RWPE2 (cell line): ENCODE results near the gene FBXW4.
A peak's percentile ranks its signal among the peaks of the same experiment; 100 is the strongest.

Experiments used
- ATAC-seq: fragments of 200-7000 bp; cut with Tn5 transposase; 3 replicates; pipeline ENCODE4 v1.9.1; 2021; ENCODE audit warnings: low read depth
- DNase-seq: peaks from one replicate; pipeline ENCODE4 v3.0.0-alpha.2; 2020; ENCODE audit warnings: low spot score
- H3K27ac ChIP-seq: fragments of 450-650 bp; 2 replicates; pipeline ENCODE4 v1.5.1; 2017; ENCODE audit warnings: mild to moderate bottlenecking; ENCODE audit not compliant: poor library complexity, severe bottlenecking
- H3K27me3 ChIP-seq: fragments of 250-450 bp; sonication (Bioruptor Pico); 2 replicates; pipeline ENCODE4 v1.5.1; 2021; ENCODE audit warnings: mild to moderate bottlenecking, moderate library complexity; ENCODE audit not compliant: insufficient read depth, poor library complexity, severe bottlenecking
- H3K36me3 ChIP-seq: fragments of 250-450 bp; sonication (Bioruptor Pico); 2 replicates; pipeline ENCODE4 v1.5.1; 2020; ENCODE audit warnings: low read depth, mild to moderate bottlenecking, moderate library complexity
- H3K4me1 ChIP-seq: fragments of 250-450 bp; sonication (Bioruptor Pico); 2 replicates; pipeline ENCODE4 v1.5.1; 2021; ENCODE audit warnings: mild to moderate bottlenecking, moderate library complexity; ENCODE audit not compliant: insufficient read depth, poor library complexity, severe bottlenecking
- H3K4me3 ChIP-seq: fragments of 250-450 bp; sonication (Bioruptor Pico); 2 replicates; pipeline ENCODE4 v1.5.1; 2021; ENCODE audit warnings: mild to moderate bottlenecking, moderate library complexity; ENCODE audit not compliant: severe bottlenecking
- H3K9me3 ChIP-seq: fragments of 250-450 bp; sonication (Bioruptor Pico); 2 replicates; pipeline ENCODE4 v1.5.1; 2021; ENCODE audit warnings: mild to moderate bottlenecking, moderate library complexity; ENCODE audit not compliant: severe bottlenecking
- CTCF ChIP-seq: fragments of 450-650 bp; IDR thresholded peaks from one replicate; pipeline ENCODE4 v1.5.1; 2017; ENCODE audit warnings: mild to moderate bottlenecking, moderate library complexity; ENCODE audit not compliant: poor library complexity, severe bottlenecking

The FBXW4 gene

DNA sequence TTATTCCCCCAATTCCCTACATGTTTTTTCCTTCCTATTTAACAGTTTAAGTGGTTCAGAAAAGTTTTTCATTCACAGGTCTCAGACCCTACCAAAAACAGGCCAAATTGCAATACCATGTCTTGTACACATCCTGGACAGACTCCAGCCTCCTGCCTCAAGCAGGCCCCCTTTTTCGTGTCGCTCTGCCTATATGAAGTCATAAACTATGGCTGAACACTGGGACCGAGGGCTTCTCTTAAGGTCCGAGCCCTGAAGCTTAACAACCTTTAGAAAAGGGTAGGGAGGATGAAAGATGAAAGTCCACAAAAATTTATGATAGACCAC lies 1.4 kb downstream of the FBXW4 start:
- no peak for TF ChIP-seq CTCF
- H3K4me1 ChIP-seq: peaks cover 7% of the 10 kb centered on the region

GRCh38 chr10:101691081-101691480 lies 3.9 kb downstream of the FBXW4 start:
- no peaks in the 10 kb centered on the region for H3K9me3 ChIP-seq
- ATAC-seq (no peak), DNase-seq (no peak)
- H3K36me3 ChIP-seq: peaks cover 10% of the 10 kb centered on the region; the same call in 1 of the 2 replicates
- no peak overlapping the region for H3K4me3 ChIP-seq
- no peak for TF ChIP-seq CTCF
- no peaks in the 10 kb centered on the region for H3K27me3 ChIP-seq
- peaks cover 7% of the 10 kb centered on the region for H3K4me1 ChIP-seq
- H3K27ac ChIP-seq: no peak overlapping the region

More for the DNA sequence above, 1.4 kb downstream of the FBXW4 start:
- ATAC-seq (peak; percentile 43), DNase-seq (no peak)
- peaks cover 17% of the 10 kb centered on the region for H3K36me3 ChIP-seq
- no peaks in the 10 kb centered on the region for H3K27me3 ChIP-seq
- H3K4me3 ChIP-seq: peak overlapping the region; percentile 56
- H3K9me3 ChIP-seq: no peaks in the 10 kb centered on the region
- peak overlapping the region; percentile 71 for H3K27ac ChIP-seq

DNA sequence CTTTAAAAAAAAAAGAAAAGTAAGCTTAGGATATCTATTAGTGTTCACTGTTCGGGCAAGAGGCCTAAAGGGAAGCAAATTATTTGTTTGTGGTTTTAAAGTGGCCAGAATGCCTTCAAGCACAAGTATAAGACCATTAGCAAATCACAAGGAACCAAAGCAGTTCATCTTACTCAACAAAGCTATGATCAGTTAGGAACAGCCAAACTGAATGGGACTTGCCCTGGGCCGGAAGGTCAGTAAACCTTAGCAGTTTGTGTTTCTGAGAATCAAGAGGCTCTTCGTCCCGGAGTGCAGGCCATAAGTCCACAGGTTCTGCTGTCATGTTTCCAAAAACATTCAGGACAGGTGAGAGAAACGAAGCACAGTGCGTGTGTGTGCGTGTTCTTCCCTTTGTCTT lies 4.5 kb downstream of the FBXW4 start:
- Histone ChIP-seq H3K9me3 (no peaks in the 10 kb centered on the region), H3K4me3 (no peak overlapping the region), H3K27ac (no peak overlapping the region), H3K27me3 (no peaks in the 10 kb centered on the region), H3K4me1 (peaks cover 3% of the 10 kb centered on the region), H3K36me3 (peaks cover 4% of the 10 kb centered on the region; the same call in 1 of the 2 replicates)
- DNase-seq (no peak), ATAC-seq (no peak)
- no peak for TF ChIP-seq CTCF

GRCh38 chr10:101687071-101687658 lies 7.8 kb downstream of the FBXW4 start:
- no peak for ATAC-seq
- no peak for TF ChIP-seq CTCF
- H3K9me3 ChIP-seq: no peaks in the 10 kb centered on the region
- no peak overlapping the region for H3K27ac ChIP-seq
- H3K4me3 ChIP-seq: no peak overlapping the region
- no peak for DNase-seq
- no peaks in the 10 kb centered on the region for H3K4me1 ChIP-seq
- no peaks in the 10 kb centered on the region for H3K27me3 ChIP-seq
- 0 out of 2 replicates have a peak, but pooled peaks cover 3% of the 10 kb centered on the region for H3K36me3 ChIP-seq

GRCh38 chr10:101686133-101686925 lies 8.6 kb downstream of the FBXW4 start:
- H3K36me3 ChIP-seq: 0 out of 2 replicates have a peak, but pooled peaks cover 3% of the 10 kb centered on the region
- no peak for DNase-seq
- H3K27ac ChIP-seq: no peak overlapping the region
- H3K27me3 ChIP-seq: no peaks in the 10 kb centered on the region
- no peaks in the 10 kb centered on the region for H3K9me3 ChIP-seq
- ATAC-seq: no peak
- TF ChIP-seq CTCF: no peak
- no peaks in the 10 kb centered on the region for H3K4me1 ChIP-seq
- no peak overlapping the region for H3K4me3 ChIP-seq
